ENCODE measurements around the gene EVC.

GRCh38 chr4:5730436-5730835 lies 19.4 kb downstream of the EVC start:
- TF ChIP-seq YY1 (IDR thresholded peaks at IDR 0.05; ENCODE audit: insufficient read depth, insufficient read length): no peak
- TF ChIP-seq ZNF274 (IDR thresholded peaks at IDR 0.05; ENCODE audit: low read depth, low read length): no peak

Measured in NT2/D1 (cell line).